Kidney capillary endothelial cell (primary cell): ENCODE results near the gene CHRNA7.

Experiments used
- DNase-seq: peaks from one replicate; pipeline ENCODE4 v3.0.0-alpha.2; 2018; ENCODE audit warnings: low spot score

The CHRNA7 gene

DNA sequence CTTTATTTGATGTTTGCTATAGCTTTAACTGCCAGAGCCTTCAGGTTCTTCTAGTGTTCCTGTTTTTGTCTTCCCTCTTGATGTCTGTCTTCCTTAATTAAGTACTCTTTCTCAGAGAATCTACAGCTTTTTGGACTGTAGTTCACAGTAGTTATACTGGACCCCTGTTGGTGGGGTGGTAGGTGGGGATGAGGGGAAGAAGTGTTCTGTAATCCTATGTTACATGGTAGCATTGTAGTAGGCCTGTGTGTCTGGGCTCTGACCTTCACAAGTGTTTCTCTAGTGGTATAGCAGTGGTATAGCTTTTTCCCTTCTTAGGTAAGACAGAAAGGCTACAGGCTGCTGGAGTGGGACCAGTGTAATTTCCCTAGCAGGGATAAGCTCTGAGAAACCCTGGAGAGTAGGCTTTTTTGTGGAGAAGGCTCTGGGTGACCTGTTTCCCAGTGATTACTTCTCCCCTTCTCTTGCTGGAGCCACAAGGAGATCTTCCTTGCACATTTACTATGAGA lies 59.6 kb downstream of the CHRNA7 start:
- no peak for DNase-seq

GRCh38 chr15:32091505-32092380 lies 61.4 kb downstream of the CHRNA7 start:
- no peak for DNase-seq

- DNase-seq, result no peak
Measured at GRCh38 chr15:32096213-32096612, 65.9 kb downstream of the CHRNA7 start.

- DNase-seq, result no peak
Measured at GRCh38 chr15:32096916-32097617, 66.8 kb downstream of the CHRNA7 start.

GRCh38 chr15:32098033-32098432 lies 67.7 kb downstream of the CHRNA7 start:
- no peak for DNase-seq

- no peak for DNase-seq
Measured at GRCh38 chr15:32099097-32099785, 68.9 kb downstream of the CHRNA7 start.

GRCh38 chr15:32099956-32100684 lies 69.8 kb downstream of the CHRNA7 start:
- no peak for DNase-seq

GRCh38 chr15:32104061-32104995 lies 74.0 kb downstream of the CHRNA7 start:
- DNase-seq, result no peak

GRCh38 chr15:32105258-32106241 lies 75.2 kb downstream of the CHRNA7 start:
- DNase-seq, result no peak

DNA sequence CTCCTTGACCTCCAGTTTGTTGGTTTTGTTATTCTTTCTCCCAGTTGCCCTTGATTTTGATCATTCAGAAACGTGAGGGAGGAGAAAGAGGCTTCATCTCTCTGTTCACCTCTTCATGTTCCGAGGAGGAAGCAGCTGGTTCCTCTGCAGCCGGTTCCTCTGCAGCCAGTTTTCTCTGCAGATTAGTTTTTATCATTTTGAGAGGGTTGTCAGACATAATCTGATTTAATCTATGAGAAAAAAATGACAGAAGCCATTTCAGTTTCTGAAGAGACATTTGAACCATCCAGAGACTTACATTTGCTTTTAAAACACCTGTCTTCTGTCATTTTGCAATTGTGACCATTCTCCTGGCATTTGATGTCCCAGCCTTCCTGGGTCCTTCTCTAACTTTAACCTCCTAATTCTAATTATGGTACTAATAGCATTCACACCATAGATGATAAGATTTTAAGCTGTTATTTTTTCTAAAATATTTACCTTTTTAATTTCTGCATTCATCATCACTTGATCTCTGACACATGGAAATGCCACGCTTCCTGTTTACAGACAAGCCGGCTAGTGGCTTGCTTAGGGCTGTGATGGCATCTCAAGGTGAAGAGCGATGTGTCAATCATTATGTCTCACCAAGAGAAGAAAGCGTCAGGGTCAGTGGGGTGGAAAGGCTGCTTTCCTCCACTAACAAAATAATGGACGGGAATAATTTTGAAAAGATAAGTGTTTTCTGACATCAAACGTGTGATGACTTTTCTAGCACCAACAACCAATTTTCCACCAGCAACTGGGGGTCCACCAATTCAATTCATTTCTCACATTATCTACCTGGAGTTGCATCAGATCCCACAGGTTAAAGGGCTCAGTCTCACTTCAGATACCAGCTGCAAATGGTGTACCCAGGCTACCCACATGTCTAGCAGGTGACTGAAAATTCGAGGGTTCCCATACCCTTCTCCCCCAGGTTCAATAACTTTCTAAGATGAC lies 76.4 kb downstream of the CHRNA7 start:
- DNase-seq, result peak; percentile 61

GRCh38 chr15:32107477-32108080 lies 77.3 kb downstream of the CHRNA7 start:
- DNase-seq, result no peak

GRCh38 chr15:32108661-32109060 lies 78.3 kb downstream of the CHRNA7 start:
- no peak for DNase-seq

GRCh38 chr15:32112101-32112500 lies 81.8 kb downstream of the CHRNA7 start:
- no peak for DNase-seq

- DNase-seq, result no peak
Measured at GRCh38 chr15:32113224-32113623, 82.9 kb downstream of the CHRNA7 start.

GRCh38 chr15:32117122-32117521 lies 86.8 kb downstream of the CHRNA7 start:
- DNase-seq, result no peak

GRCh38 chr15:32119286-32119685 lies 89.0 kb downstream of the CHRNA7 start:
- no peak for DNase-seq

- DNase-seq, result no peak
Measured at GRCh38 chr15:32119694-32120330, 89.5 kb downstream of the CHRNA7 start.
